ENCODE results near the gene SETDB2. TPM values are rescaled to one million over a fixed set of nuclear protein-coding genes. Genes with fewer than 3 reads are reported as not detected.

The SETDB2 gene
- total RNA-seq, 1 donor, result 16.4 TPM

DNA sequence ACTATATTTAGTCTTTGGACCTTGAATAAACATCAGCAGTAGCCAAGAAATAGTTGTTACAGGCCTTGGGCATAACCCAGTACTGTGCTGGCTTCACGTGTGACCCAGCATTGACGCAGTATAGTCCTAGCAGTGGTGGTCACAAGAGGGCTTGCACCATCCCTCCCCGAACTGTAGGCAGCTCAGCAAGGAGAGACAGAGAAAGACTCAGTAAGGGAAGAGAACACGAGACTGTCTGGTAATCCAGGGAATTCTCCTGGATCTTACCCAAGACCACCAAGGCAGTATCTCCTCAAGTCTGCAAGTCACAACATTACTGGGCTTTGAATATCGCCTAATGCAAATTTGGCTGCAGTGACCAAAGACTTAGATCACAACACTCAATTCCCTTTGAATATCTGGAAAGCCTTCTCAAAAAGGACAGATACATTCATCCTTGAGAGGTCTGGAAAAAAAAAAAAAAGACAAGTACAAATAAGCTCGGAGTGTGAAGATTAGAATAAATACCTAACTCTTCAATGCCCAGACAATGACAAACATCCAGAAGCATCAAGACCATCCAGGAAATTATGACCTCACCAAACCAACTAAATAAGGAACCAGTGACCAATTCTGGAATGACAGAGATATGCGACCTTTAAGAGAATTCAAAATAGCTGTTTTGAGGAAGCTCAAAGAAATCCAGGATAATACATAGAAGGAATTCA is 39.9 kb upstream of the SETDB2 start:
- TF ChIP-seq, protein P1, sequence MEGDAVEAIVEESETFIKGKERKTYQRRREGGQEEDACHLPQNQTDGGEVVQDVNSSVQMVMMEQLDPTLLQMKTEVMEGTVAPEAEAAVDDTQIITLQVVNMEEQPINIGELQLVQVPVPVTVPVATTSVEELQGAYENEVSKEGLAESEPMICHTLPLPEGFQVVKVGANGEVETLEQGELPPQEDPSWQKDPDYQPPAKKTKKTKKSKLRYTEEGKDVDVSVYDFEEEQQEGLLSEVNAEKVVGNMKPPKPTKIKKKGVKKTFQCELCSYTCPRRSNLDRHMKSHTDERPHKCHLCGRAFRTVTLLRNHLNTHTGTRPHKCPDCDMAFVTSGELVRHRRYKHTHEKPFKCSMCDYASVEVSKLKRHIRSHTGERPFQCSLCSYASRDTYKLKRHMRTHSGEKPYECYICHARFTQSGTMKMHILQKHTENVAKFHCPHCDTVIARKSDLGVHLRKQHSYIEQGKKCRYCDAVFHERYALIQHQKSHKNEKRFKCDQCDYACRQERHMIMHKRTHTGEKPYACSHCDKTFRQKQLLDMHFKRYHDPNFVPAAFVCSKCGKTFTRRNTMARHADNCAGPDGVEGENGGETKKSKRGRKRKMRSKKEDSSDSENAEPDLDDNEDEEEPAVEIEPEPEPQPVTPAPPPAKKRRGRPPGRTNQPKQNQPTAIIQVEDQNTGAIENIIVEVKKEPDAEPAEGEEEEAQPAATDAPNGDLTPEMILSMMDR (IDR thresholded peaks at IDR 0.05; ENCODE audit: insufficient read depth, low read depth, low read length), result no peak
- no peak overlapping the region for H3K4me3 ChIP-seq (ENCODE audit: low read depth, low read length)
- DNase-seq (ENCODE audit: low read depth), result peak; percentile 30

DNA sequence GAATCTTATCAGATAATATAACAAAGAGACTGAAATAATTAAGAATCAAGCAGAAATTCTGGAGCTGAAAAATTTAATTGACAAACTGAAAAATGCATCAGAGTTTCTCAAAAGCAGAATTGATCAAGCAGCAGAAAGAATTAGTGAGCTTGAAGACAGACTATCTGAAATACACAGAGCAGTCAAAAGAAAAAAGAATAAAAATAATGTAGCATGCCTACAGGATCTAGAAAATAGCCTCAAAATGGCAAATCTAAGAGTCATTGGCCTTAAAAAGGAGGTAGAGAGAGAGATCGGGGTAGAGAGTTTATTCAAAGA is 39.4 kb upstream of the SETDB2 start:
- no peak for DNase-seq (ENCODE audit: low read depth)
- TF ChIP-seq, protein P1 (IDR thresholded peaks at IDR 0.05; ENCODE audit: insufficient read depth, low read depth, low read length), result no peak
- H3K4me3 ChIP-seq (ENCODE audit: low read depth, low read length), result no peak overlapping the region

DNA sequence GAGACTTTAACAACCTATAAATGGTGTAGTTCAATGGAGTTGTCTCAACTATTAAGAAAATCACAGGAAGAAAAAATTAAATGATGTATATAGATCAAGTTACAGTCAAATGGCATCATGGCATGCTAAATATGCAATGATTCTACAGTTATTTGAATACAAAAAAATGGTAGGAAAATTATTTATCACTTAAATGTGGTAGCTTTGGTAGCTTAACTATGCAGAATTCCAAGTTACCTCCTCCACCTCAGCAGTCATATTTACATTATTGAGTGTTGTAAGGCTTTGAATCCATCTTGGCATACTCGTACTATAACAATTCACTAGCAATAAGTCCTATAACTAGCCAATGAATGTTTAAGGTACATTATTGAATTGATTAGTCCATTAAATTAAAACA is 37.0 kb upstream of the SETDB2 start:
- no peak for DNase-seq (ENCODE audit: low read depth)
- H3K4me3 ChIP-seq (ENCODE audit: low read depth, low read length), result no peak overlapping the region
- TF ChIP-seq, protein P1 (IDR thresholded peaks at IDR 0.05; ENCODE audit: insufficient read depth, low read depth, low read length), result no peak

DNA sequence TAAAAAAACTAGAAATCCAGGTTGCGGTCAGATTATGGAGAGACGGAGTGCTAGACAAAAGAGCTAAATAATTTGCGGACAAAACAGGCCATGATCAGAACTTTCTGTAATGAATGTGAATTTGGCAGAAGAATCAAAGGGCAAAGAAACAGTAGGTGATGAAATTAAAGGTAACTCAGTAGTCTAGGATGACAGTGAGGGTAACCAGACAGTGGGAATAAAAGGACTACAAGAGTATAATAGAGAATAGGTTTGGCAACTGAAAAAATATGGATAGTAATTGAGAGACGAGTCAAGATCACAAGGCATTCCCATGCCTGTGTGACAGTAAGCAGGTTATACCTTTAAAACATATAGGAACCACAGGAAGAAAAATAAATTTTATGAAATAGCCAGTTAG is 36.1 kb upstream of the SETDB2 start:
- TF ChIP-seq, protein P1 (IDR thresholded peaks at IDR 0.05; ENCODE audit: insufficient read depth, low read depth, low read length), result no peak
- no peak for DNase-seq (ENCODE audit: low read depth)
- no peak overlapping the region for H3K4me3 ChIP-seq (ENCODE audit: low read depth, low read length)

DNA sequence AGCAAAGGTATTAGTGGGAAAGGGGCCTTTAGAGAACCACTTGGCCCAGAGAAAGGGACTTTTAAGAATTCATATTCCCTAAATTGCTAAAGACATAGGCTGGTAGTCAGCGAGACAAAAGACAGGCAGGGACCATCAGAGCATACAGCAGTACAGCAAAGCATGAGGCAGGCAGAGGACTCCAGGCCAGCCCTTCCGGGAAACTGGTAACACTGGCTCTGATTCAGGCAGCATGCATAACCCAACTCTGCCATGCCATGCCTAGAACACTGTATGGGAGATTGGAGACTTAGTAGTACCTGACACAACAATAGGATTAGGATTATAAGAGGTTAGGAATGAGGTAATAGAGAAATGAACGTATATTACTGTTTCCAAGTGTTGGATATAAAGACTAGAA is 35.1 kb upstream of the SETDB2 start:
- H3K4me3 ChIP-seq (ENCODE audit: low read depth, low read length), result no peak overlapping the region
- no peak for DNase-seq (ENCODE audit: low read depth)
- TF ChIP-seq, protein P1 (IDR thresholded peaks at IDR 0.05; ENCODE audit: insufficient read depth, low read depth, low read length), result no peak

DNA sequence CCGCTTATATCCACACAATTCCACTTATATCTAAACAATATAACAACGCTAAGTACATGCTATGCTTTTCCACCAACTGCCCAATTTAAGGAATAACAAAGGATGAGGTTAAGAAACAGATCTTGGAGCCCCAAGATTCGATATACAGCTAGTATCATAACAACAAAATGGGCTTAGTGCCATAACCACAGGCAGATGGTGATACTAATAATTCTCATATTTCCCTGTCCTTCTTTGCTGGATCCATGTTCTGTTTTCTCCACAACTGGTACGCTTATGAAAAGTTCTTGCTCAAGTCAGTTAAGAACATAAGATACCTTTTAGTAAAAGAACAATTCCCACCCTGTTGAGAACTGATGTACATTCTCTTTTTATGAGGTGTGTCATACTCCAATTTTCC is 34.1 kb upstream of the SETDB2 start:
- no peak for DNase-seq (ENCODE audit: low read depth)
- TF ChIP-seq, protein P1 (IDR thresholded peaks at IDR 0.05; ENCODE audit: insufficient read depth, low read depth, low read length), result no peak
- H3K4me3 ChIP-seq (ENCODE audit: low read depth, low read length), result no peak overlapping the region

DNA sequence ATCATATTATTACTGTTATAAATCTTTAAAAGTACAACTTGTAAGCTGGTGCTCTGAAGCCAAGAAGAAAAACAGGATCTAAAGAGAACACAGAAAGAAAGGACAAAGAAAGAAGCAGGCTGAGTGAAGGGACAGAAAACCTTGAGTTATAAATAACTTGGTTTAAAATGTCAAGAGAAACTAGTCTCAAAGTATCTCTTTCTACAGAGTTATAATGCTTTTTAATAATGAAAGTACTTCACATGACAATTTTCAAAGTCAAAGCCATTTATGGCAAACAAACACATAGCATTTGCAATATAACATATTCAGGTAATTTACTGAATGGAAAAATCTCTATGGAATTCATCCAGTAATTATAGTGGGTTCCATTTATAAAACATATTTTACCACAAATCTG is 33.6 kb upstream of the SETDB2 start:
- TF ChIP-seq, protein P1 (IDR thresholded peaks at IDR 0.05; ENCODE audit: insufficient read depth, low read depth, low read length), result no peak
- no peak for DNase-seq (ENCODE audit: low read depth)
- no peak overlapping the region for H3K4me3 ChIP-seq (ENCODE audit: low read depth, low read length)
